Measurements from ENCODE around the gene ERAL1. TPM values are rescaled to one million over a fixed set of nuclear protein-coding genes. Genes with fewer than 3 reads are reported as not detected.

Gene ERAL1
- total and polyA plus RNA-seq, 2 donors (not counting 1 experiment from before 2014, with no cell fraction given), result 35.9 to 45.7 TPM

- ChIA-PET CTCF (interaction anchor here (1.0 to 1.6 kb wide), 2 partner anchors 63 to 76 kb away, joined by 4 to 6 read pairs; no protein-coding TSS in a partner anchor), POLR2A (no interaction called here)
- no peak overlapping the region for H3K27ac ChIP-seq (ENCODE audit: low read length in 2 of 2)
- no peak overlapping the region for H2AFZ ChIP-seq (ENCODE audit: insufficient read depth, low read depth, low read length, poor library complexity, severe bottlenecking)
- no peaks in the 10 kb centered on the region for H3K27me3 ChIP-seq (replicated peaks in 1 of 4; ENCODE audit: control extremely low read depth in 1 of 4, control insufficient read depth in 3 of 4, insufficient read depth in 4 of 4, low read length in 3 of 4)
- DNase-seq, result no peak
- peaks cover 0 to 3% of the 10 kb centered on the region in 2 experiments for H3K36me3 ChIP-seq (replicated peaks in 1 of 2; ENCODE audit: control extremely low read depth in 1 of 2, control insufficient read depth in 1 of 2, extremely low read depth in 1 of 2, insufficient read depth in 2 of 2, low read length in 1 of 2)
- Mint-ChIP-seq H3K9me3 (ENCODE audit: insufficient read depth) (no peaks in the 10 kb centered on the region), H3K4me3 (no peak overlapping the region), H3K27me3 (no peaks in the 10 kb centered on the region), H3K4me1 (peaks cover 26% of the 10 kb centered on the region), H3K27ac (no peak overlapping the region)
- H3K4me2 ChIP-seq (replicated peaks; ENCODE audit: low read depth, low read length, poor library complexity, severe bottlenecking), result no peak overlapping the region
- no peak overlapping the region for H3K4me3 ChIP-seq (ENCODE audit: control extremely low read depth in 1 of 5, extremely low read depth in 1 of 5, insufficient read depth in 1 of 5, low read depth in 2 of 5, low read length in 4 of 5)
- ATAC-seq (ENCODE audit: low read depth), result no peak
- peaks cover 10 to 15% of the 10 kb centered on the region in 2 donors for H3K4me1 ChIP-seq (ENCODE audit: control insufficient read depth in 2 of 2, insufficient read depth in 2 of 2, low read length in 2 of 2)
- H4K20me1 ChIP-seq (ENCODE audit: control insufficient read depth, insufficient read depth, low read length, poor library complexity, severe bottlenecking), result peaks cover 5% of the 10 kb centered on the region
- no peak for TF ChIP-seq CTCF (IDR thresholded peaks at IDR 0.05)
- H3K9me3 ChIP-seq (ENCODE audit: control extremely low read depth in 1 of 3, control insufficient read depth in 2 of 3, insufficient read depth in 1 of 3, low read length in 2 of 3), result no peaks in the 10 kb centered on the region
- no peak overlapping the region for H3K9ac ChIP-seq (ENCODE audit: low read length)
- H3K79me2 ChIP-seq (ENCODE audit: control insufficient read depth, insufficient read depth, low read length), result peaks cover 79% of the 10 kb centered on the region
- intact Hi-C loops (cut with micrococcal nuclease), result loop anchor here (10.0 kb wide), 1 partner anchor 64 kb away; no protein-coding TSS in a partner anchor
- WGBS (ENCODE audit: insufficient coverage), result no CpG with 5 or more reads among the region's 2 CpGs
These were observed 15.6 kb upstream of the ERAL1 start for GRCh38 chr17:28839221-28839620.

- Mint-ChIP-seq H3K9me3 (ENCODE audit: insufficient read depth) (no peaks in the 10 kb centered on the region), H3K4me3 (peak overlapping the region; percentile 97), H3K4me1 (peaks cover 23% of the 10 kb centered on the region), H3K27ac (peak overlapping the region; percentile 96), H3K27me3 (no peaks in the 10 kb centered on the region)
- peak overlapping the region; percentile 92 for H3K4me2 ChIP-seq (replicated peaks; ENCODE audit: low read depth, low read length, poor library complexity, severe bottlenecking)
- DNase-seq (no peak), ATAC-seq (ENCODE audit: low read depth) (no peak)
- TF ChIP-seq EZH2 (IDR thresholded peaks at IDR 0.05; ENCODE audit: borderline replicate concordance, insufficient read depth, low read depth, low read length, poor library complexity, severe bottlenecking), result no peak
- H3K9ac ChIP-seq (ENCODE audit: low read length), result peak overlapping the region; percentile 79
- intact Hi-C loops (cut with micrococcal nuclease), result loop anchor here (1.0 to 5.0 kb wide), 4 partner anchors 12 to 110 kb away; partner anchors contain the start of genes DHRS13 and PHF12
- H3K27me3 ChIP-seq (replicated peaks in 1 of 4; ENCODE audit: control extremely low read depth in 1 of 4, control insufficient read depth in 3 of 4, insufficient read depth in 4 of 4, low read length in 3 of 4), result no peaks in the 10 kb centered on the region
- H3K79me2 ChIP-seq (ENCODE audit: control insufficient read depth, insufficient read depth, low read length), result peaks cover 56% of the 10 kb centered on the region
- WGBS (ENCODE audit: insufficient coverage), result 18% methylated on average over 6 of the region's 6 CpGs
- no peaks in the 10 kb centered on the region for H3K9me3 ChIP-seq (ENCODE audit: control extremely low read depth in 1 of 3, control insufficient read depth in 2 of 3, insufficient read depth in 1 of 3, low read length in 2 of 3)
- H3K36me3 ChIP-seq (replicated peaks in 1 of 2; ENCODE audit: control extremely low read depth in 1 of 2, control insufficient read depth in 1 of 2, extremely low read depth in 1 of 2, insufficient read depth in 2 of 2, low read length in 1 of 2), result no peaks in the 10 kb centered on the region
- CTCF ChIA-PET, result interaction anchor here (0.6 to 3.8 kb wide), 12 partner anchors 8 to 122 kb away, joined by 3 to 28 read pairs (median 5); partner anchors contain the start of genes DHRS13, FLOT2, RPL23A and TLCD1
- H3K4me3 ChIP-seq (ENCODE audit: control extremely low read depth in 1 of 5, extremely low read depth in 1 of 5, insufficient read depth in 1 of 5, low read depth in 2 of 5, low read length in 4 of 5), result peak overlapping the region; percentile 63 to 92 (median 87)
- no peaks in the 10 kb centered on the region for H4K20me1 ChIP-seq (ENCODE audit: control insufficient read depth, insufficient read depth, low read length, poor library complexity, severe bottlenecking)
- peak overlapping the region; percentile 98 for H2AFZ ChIP-seq (ENCODE audit: insufficient read depth, low read depth, low read length, poor library complexity, severe bottlenecking)
- peaks cover 10 to 15% of the 10 kb centered on the region in 2 donors for H3K4me1 ChIP-seq (ENCODE audit: control insufficient read depth in 2 of 2, insufficient read depth in 2 of 2, low read length in 2 of 2)
- H3K27ac ChIP-seq (ENCODE audit: low read length in 2 of 2), result peak overlapping the region; percentile 70 to 87
- POLR2A ChIA-PET, result interaction anchor here (0.6 to 1.6 kb wide), 7 partner anchors 12 to 110 kb away, joined by 3 to 4 read pairs (median 3); partner anchors contain the start of genes ERAL1 and PHF12
These were observed 12.9 kb upstream of the ERAL1 start for GRCh38 chr17:28841901-28842281.
